Sigmoid colon (tissue), 4 donors: ENCODE data around the gene BUB1.

Experiments
- EP300 ChIP-seq, 4 donors: sonication (generic); formaldehyde crosslinking; IDR thresholded peaks; one replicate each; pipeline ENCODE4 v1.6.1; 2017; ENCODE audit warnings: antibody characterized with exemption in 4 of 4
- TF ChIP-seq, protein P1 (sequence below), 4 experiments: fragments of 450-650 bp in 3 of 4; fragments of 200-600 bp in 1 of 4; IDR thresholded peaks; one replicate each; pipeline ENCODE4 v1.5.1; 2016 to 2019; ENCODE audit warnings: antibody characterized with exemption in 4 of 4, mild to moderate bottlenecking in 3 of 4, moderate library complexity in 2 of 4

DNA sequence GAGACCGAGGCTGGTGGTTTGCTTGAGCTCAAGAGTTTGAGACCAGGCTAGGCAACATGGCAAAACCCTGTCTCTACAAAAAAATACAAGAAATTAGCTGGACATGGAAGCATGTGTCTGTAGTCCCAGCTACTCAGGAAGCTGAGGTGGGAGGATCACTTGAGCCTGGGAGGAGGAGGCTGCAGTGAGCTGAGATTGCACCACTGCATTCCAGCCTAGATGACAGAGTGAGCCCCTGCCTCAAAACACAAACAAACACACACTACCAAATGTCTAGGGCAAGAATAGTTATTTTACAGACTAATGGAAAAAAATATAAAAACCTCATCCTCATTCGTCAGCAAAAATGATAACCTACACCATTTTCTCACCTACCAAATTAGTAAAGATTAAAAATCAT, 15.3 kb downstream of the BUB1 start:
- TF ChIP-seq, protein P1, sequence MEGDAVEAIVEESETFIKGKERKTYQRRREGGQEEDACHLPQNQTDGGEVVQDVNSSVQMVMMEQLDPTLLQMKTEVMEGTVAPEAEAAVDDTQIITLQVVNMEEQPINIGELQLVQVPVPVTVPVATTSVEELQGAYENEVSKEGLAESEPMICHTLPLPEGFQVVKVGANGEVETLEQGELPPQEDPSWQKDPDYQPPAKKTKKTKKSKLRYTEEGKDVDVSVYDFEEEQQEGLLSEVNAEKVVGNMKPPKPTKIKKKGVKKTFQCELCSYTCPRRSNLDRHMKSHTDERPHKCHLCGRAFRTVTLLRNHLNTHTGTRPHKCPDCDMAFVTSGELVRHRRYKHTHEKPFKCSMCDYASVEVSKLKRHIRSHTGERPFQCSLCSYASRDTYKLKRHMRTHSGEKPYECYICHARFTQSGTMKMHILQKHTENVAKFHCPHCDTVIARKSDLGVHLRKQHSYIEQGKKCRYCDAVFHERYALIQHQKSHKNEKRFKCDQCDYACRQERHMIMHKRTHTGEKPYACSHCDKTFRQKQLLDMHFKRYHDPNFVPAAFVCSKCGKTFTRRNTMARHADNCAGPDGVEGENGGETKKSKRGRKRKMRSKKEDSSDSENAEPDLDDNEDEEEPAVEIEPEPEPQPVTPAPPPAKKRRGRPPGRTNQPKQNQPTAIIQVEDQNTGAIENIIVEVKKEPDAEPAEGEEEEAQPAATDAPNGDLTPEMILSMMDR (IDR thresholded peaks at IDR 0.05) = no peak
- no peak for TF ChIP-seq EP300 (IDR thresholded peaks at IDR 0.05)
